NCI-H1105 (cell line): ENCODE measurements around the gene FBLN2.

Source experiments
- DNase-seq: peaks from one replicate; lab custom pipeline; 2025; lab: John Stamatoyannopoulos, UW

Gene FBLN2

DNA sequence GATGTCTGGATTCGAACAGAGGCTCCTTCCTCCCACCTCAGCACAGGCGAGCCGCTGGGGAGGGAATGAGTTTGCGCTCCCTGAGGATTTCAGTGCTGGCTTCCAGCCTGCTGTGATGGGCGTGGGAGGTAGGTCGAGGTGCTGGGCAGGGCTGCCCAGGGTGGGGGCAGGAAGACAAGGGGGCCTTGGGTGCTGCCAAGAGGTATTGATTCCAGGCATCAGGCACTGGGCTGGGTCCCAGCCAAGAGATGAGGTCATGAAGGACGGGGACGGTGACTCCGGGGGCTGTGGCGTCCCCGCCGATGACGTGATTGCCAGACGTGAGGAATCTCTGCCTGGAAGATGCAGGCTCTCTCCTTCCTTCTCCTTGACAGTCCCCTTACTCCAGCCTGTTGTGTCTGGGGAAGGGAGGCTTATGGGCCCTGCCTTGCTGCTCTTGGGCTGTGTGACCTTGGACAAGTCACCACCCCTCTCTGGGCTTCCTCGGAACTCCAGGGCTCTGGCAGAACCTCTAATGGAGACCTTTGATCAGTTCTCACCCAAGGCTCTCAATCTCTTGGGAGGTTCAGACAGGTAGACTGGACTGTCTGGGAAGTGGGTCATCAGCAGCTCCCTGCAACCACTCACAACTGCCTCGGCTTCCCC is 116.8 kb downstream of the FBLN2 start:
- no peak for DNase-seq

DNA sequence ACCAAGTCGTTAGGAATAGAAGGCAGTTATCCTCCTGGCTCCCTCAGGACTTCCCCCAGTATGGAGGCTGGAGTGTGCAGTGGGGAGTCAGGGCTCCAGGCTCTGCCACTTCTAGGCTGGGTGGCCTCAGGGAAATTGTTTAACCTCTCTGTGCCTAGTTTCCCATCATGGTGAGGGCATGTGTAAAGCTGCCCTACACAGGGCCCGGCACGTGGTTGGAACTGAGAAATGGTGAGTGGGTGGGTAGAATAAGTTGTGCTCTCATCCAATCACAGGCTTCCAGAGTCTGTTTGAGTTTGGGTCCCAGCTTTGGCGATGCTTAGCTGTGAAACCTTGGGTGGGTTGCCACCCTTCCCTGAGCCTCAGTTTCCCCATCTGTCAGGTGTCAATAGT is 117.3 kb downstream of the FBLN2 start:
- DNase-seq, result no peak

DNA sequence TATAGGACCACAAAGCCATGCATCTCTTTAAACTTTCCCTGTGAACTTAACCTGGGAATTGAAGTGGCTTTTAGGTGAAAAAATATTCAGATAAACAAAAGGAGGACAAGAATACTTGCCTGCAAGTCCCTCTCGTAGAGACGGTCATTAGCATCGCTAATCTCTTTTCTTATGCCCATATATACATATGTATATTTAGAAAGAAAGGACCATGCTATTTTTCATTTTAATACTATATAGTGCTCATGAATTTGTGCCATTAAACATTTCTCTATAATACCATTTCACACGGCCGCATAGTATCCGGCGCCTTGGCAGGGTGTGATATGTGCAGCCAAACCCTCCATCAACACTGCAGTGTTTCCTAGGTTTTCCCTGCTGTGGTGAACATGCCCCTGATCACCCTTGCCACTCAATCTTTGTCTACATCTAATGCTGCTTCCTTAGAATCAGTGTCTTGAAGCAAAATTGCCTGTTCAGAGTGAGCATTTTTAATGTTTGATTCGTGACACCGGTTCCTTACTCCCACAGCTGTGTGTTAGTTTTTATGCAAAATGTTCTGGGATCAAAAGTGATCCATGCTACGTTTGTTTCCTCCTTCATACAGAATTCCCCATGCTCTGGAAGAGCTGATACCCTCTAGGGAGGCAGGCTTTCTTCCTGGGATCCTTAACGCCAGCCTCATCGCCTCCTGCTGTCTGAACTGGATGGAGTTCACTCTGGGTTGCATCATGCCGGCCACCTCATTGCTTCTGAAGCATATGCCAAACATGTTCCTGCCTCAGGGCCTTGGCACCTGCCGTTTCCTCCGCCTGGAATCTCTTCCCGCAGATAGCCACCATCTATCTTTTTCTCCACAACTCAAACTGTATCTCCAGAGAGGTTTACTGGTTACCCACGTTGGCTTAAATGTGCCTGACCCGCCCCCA is 118.1 kb downstream of the FBLN2 start:
- DNase-seq, result no peak

DNA sequence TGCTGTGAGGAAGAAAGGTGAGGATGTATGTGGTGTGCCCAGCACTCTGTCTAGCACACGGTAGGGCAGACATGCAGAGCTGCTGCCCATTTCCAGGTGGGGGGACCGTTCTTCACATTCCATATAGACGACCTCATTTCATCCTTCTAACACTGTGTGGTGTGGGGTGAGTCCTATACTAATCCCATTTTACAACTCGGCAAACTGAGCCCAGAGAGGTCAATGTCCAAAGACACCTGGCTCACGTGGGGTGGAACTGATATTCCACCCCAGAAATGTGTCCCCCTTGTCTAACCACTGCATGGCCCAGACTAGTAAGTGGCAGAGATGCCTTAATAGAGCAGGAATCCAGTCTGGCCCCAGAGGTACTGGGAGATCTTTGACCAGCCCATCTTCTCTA is 119.2 kb downstream of the FBLN2 start:
- no peak for DNase-seq

DNA sequence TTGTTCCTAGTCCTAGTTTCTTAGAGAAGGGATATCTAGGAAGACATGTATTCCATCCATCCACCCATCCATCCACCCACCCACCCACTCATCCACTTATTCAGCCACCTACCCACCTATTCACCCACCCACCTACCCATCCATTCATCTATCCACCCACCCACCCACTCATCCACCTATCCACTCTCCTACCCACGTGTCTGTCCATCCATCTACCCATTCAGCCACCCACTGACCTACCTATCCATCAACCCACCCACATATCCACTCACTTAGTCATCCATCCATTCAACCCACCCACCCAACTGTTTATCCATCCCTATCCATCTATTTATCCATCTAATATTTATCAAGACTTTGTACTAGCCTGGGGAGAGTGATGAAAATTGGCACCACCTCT is 120.5 kb downstream of the FBLN2 start:
- DNase-seq, result no peak

DNA sequence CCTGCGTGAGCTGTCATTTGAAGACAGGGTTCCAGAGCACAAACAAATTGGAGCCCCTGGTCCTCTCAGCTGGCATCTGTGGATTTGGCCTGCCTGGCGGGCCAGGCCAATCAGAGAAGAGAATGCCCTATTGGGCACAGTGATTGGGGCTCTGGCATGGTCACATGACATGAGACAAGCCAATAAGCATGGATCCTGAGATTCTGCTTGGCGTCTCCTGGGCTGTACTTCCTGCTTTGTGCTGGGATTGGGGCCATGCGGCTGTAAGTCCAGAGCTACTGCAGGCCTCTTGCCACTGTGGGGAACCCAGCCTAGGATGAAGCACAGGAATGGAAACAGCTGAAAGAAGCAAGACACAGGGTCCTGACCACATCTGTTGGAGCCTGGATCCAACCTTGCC is 121.4 kb downstream of the FBLN2 start:
- no peak for DNase-seq

DNA sequence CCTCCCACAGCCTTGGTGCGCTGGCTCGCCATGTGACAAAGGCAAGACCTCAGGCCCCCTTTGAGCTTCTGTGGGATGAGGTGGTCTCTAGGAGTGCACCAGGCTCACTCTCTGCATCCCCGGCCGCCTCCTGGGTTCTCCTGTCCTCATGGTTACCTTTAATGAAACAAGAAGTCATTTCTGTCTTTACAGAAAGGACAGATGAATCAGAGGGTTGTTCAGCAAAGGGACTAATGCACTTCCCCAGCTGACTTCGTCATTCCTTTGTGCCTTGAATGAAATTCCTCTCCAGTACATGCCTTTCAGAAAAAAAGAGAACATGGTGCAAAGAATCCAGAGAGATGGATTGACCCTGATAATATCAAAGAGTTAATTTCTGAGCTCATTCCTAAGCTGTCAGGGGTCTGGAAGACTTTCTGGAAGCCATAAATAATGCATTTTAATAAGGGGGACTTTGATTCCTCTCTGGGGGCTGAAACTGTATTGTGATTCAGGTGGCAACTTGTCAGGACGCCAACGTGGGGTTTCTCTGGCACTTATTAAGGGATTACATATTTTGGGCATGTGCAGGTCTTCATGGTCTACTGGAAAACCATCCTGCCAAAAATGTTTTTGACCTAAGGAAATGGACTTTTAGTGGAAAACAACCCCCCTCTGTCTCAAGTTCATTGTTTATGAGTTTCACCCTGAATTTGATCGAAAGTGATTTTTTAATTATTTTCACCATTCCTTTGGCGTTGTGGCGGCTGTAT is 122.7 kb downstream of the FBLN2 start:
- DNase-seq, result no peak

DNA sequence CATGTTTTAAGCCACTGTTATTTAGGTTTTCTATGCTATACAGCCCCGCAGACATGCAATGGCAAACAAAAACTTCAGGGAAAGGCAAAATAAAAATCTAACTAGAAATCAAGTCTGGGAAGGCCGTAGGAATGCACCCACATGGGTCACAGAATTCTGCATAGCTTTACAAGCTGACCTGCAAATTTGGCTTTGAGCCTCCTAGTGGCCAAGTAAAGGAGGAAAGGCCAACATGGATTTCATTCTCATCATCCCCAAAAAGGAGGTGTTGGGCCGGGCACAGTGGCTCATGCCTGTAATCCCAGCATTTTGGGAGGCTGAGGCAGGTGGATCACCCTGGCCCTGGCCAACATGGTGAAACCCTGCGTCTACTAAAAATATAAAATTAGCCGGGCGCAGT is 124.3 kb downstream of the FBLN2 start:
- no peak for DNase-seq

DNA sequence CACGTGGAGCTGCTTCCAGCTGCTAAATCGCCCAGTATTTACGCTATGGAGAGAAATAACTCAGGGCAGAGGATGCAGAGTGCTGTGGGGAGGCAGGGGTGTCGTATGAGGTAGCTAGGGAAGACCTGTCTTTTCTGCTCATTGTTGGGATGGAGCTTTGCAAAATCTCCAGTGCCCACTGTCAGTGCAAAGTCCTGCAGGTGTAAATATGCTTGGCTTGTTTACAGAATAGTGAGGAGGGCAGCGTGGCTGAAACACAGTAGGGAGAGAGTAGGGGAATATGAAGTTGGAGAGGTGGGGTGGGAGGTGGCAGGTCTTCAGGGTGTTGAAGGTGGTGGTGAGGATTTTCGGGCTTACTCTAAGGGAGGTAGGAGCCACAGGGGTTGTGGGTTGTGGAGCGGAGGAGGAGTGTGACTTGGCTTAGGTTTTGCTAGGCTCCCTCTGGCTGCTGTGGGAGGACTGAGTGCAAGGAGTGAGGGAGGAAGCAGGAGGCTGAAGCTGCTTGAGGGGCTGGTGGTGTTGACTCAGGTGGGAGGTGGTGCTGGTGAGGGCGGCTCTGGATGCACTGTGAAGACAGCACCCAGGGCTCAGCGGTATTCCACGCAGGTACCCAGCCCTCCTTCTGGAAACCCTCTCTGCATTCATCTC is 125.7 kb downstream of the FBLN2 start:
- no peak for DNase-seq

DNA sequence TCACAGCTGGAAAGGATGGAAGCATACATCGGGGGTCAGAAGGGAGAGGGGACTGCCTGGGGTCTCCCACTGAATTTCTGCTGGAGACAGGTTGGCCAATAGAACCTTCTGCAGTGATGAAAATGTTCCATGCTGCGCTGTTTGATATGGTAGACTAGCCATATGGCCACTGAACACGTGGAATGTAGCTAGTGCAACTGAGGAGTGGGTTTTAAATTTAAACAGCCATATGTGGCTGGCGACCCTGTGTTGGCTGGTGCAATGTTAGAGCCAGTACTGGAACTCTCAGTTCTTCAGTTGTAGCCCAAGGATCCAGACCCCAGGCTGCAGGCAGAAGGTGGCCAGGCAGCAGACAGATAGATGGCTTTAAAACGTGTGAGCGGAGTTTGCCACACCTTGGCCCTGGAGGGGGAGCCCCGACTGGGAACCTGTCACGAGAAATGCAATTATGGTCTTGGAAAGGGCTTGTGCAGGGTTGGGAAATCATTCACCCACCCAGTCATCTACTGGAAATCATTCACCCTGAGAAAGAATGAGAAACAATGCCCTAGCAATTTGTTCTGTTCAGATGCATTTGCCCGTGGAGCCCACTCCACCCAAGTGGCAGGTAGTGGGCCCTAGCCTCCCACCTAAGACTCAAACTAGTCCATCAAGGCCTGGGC is 127.6 kb downstream of the FBLN2 start:
- no peak for DNase-seq

DNA sequence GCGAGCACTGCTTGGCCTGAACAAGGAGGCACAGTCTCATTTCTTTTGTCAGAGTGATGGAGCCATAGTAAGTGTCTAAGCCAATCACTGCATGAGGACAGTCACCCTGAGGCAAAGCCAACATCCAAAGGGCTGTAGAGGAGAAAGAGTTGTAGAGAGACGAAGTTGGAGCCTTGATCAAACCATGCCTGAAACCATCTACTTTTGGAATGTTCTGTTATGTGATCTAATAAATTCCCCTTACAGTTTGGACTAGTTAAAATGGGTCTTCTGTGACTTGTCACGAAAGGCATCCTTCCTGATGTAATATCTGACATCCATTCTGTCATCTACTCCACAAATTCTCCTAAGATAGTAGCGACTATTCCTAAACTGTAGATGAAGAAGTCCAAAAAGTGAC is 128.3 kb downstream of the FBLN2 start:
- no peak for DNase-seq

DNA sequence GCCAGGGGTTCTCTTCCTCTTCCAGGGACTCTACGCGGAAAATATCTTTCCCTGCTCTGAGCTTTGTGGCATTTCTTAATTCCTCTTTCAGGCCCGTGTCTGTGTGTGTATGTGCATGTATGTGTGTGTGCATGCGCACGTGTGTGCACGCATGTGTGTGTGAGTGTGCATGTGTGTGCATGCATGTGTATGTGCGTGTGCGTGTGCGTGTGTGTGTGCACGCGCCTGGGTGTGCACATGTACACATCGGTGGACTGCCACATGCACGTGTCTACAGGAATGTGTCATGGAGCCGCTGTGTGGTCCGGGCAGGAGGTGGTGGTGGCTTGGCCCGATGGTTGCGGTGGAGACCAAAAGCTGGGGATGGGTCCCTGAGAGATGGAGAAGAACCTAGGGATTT is 133.0 kb downstream of the FBLN2 start:
- no peak for DNase-seq

DNA sequence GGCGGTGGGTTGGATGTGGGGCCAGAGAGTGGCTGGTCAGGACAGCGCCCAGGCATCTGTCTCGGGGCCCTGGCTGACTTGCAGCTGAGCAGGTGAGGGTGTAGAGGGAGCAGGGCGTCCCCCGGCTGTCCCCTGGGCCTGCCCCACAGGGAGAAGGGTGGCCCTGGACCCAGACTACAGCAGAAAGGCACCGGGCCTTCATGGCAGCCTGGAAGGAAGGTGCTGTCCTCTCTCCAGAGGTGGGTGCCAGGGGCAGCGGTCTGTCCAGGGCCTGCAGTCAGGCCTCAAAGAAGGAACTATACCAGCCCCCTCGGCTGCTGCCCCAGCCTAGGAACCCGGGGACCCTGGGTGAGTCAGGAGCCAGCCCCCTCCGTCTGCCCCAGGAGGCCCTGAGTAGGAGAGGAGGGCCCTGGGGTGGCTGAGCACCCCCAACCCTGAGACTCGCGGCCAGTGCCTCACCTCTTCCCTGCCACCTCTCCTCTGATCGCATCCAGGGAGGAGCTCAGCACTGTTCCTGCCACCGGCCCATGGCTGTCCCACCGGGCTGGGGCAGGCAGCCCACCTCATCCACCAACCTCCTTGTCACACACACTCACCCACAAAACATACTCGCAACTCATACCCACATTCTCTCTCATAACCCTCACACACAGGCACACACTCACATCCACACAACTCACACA is 133.5 kb downstream of the FBLN2 start:
- DNase-seq, result no peak

DNA sequence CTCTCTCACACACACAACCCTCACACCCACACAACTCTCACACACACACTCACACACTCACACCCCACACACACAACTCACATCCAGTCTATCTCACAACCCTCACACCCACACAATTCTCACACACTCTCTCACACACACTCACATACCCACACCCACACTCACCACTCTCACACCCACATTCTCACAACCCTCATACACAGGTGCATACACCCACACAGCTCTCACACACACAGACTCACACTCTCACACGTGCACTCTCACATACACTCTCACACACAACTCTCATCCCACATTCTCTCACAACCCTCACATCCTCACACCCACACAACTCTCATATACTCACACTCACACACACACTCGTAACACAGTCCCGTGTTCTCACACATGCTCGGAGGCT is 134.4 kb downstream of the FBLN2 start:
- no peak for DNase-seq

DNA sequence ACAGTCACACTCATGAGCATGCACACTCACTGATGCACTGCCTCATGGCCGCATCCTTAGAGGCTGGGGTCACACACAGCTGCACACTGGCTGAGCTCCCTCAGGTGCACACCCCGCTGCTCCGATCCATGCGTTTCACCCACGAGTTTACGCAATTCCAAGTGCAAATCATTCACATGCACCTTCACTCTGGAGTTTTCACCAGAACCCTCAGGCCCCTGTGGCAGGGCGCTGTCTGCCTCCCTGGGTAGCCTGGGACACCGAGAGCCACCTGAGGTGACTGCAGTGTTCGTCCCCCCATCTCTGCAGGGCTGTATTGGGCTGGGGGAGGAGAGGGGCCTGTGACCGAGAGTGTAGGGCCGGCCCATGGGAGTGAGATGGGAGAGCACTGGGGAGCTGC is 134.8 kb downstream of the FBLN2 start:
- DNase-seq, result no peak

DNA sequence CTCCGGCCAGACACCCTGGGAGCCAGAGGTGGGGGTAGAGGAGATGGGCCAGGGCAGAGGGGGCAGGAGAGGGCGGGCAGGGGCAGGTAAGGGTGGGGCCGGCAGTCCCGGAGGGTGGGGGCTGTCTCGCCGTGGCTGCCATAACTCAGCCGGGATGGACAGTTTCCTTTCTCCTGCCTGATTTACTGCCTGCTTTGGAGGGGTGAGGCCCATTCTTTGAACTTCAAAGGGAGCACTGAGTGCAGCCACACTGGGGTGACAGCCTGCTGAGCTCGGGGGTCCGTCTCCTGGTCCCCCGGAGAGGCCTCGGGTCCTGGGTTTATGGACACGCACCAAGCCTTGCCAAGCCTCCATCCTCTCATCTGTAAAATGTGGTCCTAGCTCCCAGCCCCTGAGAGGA is 135.4 kb downstream of the FBLN2 start:
- DNase-seq, result no peak

DNA sequence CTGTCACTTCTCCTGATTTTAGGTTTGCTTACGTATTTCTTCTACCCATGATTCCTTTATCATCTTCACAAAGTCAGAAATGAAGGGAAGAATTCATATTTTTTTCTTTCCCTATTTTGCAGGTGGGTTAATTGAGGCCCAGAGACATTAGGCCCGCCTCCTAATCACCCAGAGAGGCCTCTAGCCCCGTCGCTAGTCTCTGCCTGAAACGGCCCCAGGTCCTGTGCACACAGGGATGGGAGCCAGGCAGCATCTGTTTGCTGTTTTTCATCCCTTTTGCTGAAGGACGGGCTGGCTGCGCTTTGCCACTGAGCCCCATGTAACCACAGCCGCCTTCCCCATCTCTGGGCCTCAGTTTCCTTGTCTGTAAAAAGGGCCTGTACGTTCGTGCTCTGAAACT is 135.9 kb downstream of the FBLN2 start:
- DNase-seq, result no peak

DNA sequence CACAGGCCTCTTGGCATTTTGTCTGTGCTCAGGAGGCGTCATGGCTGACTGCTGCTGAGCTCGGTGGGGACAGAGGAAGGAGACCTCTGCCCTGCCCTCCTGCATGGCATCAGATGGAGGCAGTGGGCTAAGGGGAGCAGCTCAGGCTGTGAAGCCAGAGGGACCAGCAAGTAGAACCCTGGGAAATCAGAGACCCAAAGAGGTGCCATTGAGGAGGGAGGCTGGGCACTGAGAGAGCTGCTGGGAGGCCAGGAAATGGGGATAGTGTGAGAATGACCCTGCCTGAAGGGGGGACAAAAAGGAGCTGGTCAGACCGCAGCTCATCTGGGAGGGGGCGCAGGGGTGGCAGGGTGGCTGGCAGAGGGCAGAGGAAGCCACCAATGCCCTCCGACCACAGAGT is 136.8 kb downstream of the FBLN2 start:
- DNase-seq, result no peak

DNA sequence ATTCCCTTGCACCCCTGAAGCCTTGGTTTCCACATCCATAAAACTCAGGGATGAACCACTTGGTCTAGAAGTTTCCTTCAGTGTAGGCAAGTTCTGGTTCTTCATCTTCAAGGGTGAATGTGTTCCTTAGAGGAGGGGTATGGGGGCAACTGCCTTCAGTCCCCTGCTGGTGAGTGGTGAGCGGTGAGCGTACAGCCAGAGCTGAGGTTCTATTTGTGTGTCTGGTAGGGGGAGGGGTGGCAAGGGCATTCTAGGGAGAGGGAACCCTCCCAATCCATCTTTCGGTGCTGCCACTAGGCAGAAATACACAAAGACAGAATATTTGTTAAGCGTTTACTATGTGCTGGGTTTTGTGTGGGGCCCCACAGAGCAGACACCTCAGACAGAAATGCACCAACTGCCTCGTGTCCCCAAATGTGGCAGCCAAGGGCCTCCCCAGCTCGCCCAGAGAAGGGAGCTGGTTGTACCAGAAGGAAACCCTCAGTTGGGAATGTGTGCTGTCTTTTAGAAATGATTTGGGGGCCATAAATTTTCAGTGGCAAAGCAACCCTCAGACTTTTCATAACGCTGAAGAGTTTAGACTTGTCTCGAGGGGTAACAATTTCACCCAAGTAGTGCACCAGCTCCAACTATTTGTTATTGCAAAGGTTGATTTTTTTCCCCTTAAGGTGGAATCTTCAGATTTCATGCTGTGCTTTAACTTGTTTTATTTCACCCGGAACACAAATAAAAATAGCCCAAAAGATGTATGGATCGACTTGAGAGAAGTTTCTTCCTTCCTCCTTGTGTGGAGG is 137.6 kb downstream of the FBLN2 start:
- no peak for DNase-seq

DNA sequence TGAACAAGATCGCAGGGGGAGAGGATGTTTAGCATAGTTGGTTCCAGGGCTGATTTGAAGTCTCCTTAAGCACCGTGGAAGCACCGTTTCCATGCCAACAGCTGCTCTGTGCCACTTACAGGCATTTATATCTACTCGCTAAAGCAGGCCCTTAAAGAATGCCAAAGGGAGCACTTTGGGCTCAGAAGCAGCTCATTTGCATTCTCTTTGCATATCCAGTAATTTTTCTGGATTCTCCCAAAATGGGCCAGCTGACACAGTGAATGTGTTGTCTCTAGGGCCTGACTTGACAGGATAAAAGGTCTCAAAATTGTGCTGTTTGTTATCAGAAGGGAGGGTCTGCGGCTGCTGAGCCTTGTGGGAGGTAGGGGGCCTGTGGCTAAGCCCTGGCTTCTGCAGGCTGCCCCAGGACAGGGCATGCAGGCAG is 138.6 kb downstream of the FBLN2 start:
- DNase-seq, result no peak
